Posterior vena cava (tissue), 2 donors: ENCODE results near the gene CTSZ. TPM values are rescaled to one million over a fixed set of nuclear protein-coding genes. Genes with fewer than 3 reads are reported as not detected.

ENCODE experiments used
- DNase-seq: peaks from one replicate; pipeline ENCODE4 v3.0.0-alpha.2; 2020; ENCODE audit warnings: low spot score
- intact Hi-C, 2 donors: fragments of 100-400 bp; cut with DNase I; formaldehyde crosslinking; loops; one replicate each; pipeline versions ENCODE4 v1.14.1 to v1.14.2; 2022 to 2023
- total RNA-seq, 2 donors: library from RNA; stranded (reverse); fragmentation: NEBNext Ultra II Directional; extraction: Animal tissue kit (Norgen Biotek cat#: 25700); gene quantifications; one replicate each; pipeline ENCODE4 v1.2.1, GENCODE V29; 2021
- donor health status: DM: yes; HTN: yes; CAD: no.
- donor health status: DM: yes; HTN: yes; CAD: no.

Gene CTSZ
- total RNA-seq, 2 donors from 2014 or later: 107 to 164 TPM

GRCh38 chr20:58987790-58988564, 19.1 kb downstream of the CTSZ start:
- peak; percentile 51 for DNase-seq
- intact Hi-C loops: loop anchor here in 1 of 2 donors (10.0 kb wide), 1 partner anchor 93 kb away; no protein-coding TSS in a partner anchor

- DNase-seq: peak; percentile 58
- intact Hi-C loops: loop anchor here in 1 of 2 donors (10.0 kb wide), 1 partner anchor 92 kb away; no protein-coding TSS in a partner anchor
These were observed 20.0 kb downstream of the CTSZ start for GRCh38 chr20:58986968-58987517.

- intact Hi-C loops: loop anchor here in 1 of 2 donors (10.0 kb wide), 1 partner anchor 92 kb away; no protein-coding TSS in a partner anchor
- DNase-seq: peak; percentile 26
These were observed 20.6 kb downstream of the CTSZ start for GRCh38 chr20:58986286-58986967.

- no peak for DNase-seq
- intact Hi-C loops: loop anchor here in 1 of 2 donors (10.0 kb wide), 1 partner anchor 91 kb away; no protein-coding TSS in a partner anchor
These were observed 21.4 kb downstream of the CTSZ start for GRCh38 chr20:58985656-58986055.

GRCh38 chr20:58984691-58985090, 22.4 kb downstream of the CTSZ start:
- DNase-seq: no peak
- intact Hi-C loops: loop anchor here in 1 of 2 donors (10.0 kb wide), 1 partner anchor 90 kb away; no protein-coding TSS in a partner anchor

GRCh38 chr20:58983115-58983468, 24.0 kb downstream of the CTSZ start:
- intact Hi-C loops: loop anchor here in 1 of 2 donors (10.0 kb wide), 1 partner anchor 88 kb away; no protein-coding TSS in a partner anchor
- DNase-seq: peak; percentile 29

- peak; percentile 66 for DNase-seq
- intact Hi-C loops: loop anchor here in 1 of 2 donors (10.0 kb wide), 1 partner anchor 88 kb away; no protein-coding TSS in a partner anchor
These were observed 24.5 kb downstream of the CTSZ start for GRCh38 chr20:58982406-58983114.

- DNase-seq: peak; percentile 72
- intact Hi-C loops: loop anchor here in 1 of 2 donors (10.0 kb wide), 1 partner anchor 87 kb away; no protein-coding TSS in a partner anchor
These were observed 25.3 kb downstream of the CTSZ start for GRCh38 chr20:58981628-58982364.

- intact Hi-C loops: loop anchor here in 1 of 2 donors (10.0 kb wide), 1 partner anchor 86 kb away; no protein-coding TSS in a partner anchor
- DNase-seq: peak; percentile 95
These were observed 26.1 kb downstream of the CTSZ start, which contains the start of gene NELFCD for GRCh38 chr20:58980711-58981627. TSS of gene NELFCD (plus strand) at chr20:58981256. CDS start at chr20:58981310, 54 bp downstream.

GRCh38 chr20:58978351-58979190, 28.5 kb downstream of the CTSZ start:
- intact Hi-C loops: loop anchor here in 1 of 2 donors (10.0 kb wide), 1 partner anchor 64 kb away; no protein-coding TSS in a partner anchor

GRCh38 chr20:58976061-58976730, 30.9 kb downstream of the CTSZ start:
- DNase-seq: no peak
- intact Hi-C loops: loop anchor here in 1 of 2 donors (10.0 kb wide), 1 partner anchor 61 kb away; no protein-coding TSS in a partner anchor

More at GRCh38 chr20:58978351-58979190, 28.5 kb downstream of the CTSZ start:
- no peak for DNase-seq

- DNase-seq: no peak
- intact Hi-C loops: loop anchor here in 1 of 2 donors (10.0 kb wide), 1 partner anchor 61 kb away; no protein-coding TSS in a partner anchor
These were observed 31.7 kb downstream of the CTSZ start for GRCh38 chr20:58975353-58975752.

GRCh38 chr20:58973866-58974265, 33.2 kb downstream of the CTSZ start:
- DNase-seq: no peak
- intact Hi-C loops: loop anchor here in 1 of 2 donors (10.0 kb wide), 1 partner anchor 59 kb away; no protein-coding TSS in a partner anchor

GRCh38 chr20:58973179-58973578, 33.9 kb downstream of the CTSZ start:
- intact Hi-C loops: loop anchor here in 1 of 2 donors (10.0 kb wide), 1 partner anchor 58 kb away; no protein-coding TSS in a partner anchor

GRCh38 chr20:58971429-58971828, 35.6 kb downstream of the CTSZ start:
- intact Hi-C loops: loop anchor here in 1 of 2 donors (10.0 kb wide), 1 partner anchor 57 kb away; no protein-coding TSS in a partner anchor
- no peak for DNase-seq

More at GRCh38 chr20:58973179-58973578, 33.9 kb downstream of the CTSZ start:
- no peak for DNase-seq
